GM12875 (cell line): ENCODE data around the gene LUZP1.

Source experiments
- H3K4me3 ChIP-seq: one replicate; pipeline ENCODE4 v1.5.1; 2011; ENCODE audit warnings: low read depth, low read length, control low read depth
- TF ChIP-seq, protein P1 (sequence below): IDR thresholded peaks from 2 replicates; pipeline ENCODE4 v1.5.1; 2011; ENCODE audit warnings: low read depth, mild to moderate bottlenecking, control low read depth, inconsistent platforms, low read length, moderate library complexity, borderline replicate concordance; ENCODE audit not compliant: insufficient read depth

The LUZP1 gene

DNA sequence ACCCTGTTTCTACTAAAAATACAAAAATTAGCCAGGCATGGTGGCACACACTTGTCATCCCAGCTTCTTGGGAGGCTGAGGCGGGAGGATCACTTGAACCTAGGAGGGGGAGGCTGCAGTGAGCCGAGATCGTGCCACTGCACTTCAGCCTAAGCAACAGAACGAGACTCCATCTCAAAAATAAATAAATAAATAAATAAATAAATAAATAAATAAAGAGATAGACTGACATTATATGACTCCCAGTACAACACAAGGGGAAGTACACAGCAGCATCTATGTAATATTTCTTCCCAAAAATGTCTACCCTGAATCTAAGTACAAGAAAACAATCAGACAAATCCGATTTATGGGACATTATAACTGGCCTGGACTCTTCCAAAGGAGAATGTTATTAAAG is 35.1 kb downstream of the LUZP1 start:
- no peak overlapping the region for H3K4me3 ChIP-seq
- TF ChIP-seq, protein P1, sequence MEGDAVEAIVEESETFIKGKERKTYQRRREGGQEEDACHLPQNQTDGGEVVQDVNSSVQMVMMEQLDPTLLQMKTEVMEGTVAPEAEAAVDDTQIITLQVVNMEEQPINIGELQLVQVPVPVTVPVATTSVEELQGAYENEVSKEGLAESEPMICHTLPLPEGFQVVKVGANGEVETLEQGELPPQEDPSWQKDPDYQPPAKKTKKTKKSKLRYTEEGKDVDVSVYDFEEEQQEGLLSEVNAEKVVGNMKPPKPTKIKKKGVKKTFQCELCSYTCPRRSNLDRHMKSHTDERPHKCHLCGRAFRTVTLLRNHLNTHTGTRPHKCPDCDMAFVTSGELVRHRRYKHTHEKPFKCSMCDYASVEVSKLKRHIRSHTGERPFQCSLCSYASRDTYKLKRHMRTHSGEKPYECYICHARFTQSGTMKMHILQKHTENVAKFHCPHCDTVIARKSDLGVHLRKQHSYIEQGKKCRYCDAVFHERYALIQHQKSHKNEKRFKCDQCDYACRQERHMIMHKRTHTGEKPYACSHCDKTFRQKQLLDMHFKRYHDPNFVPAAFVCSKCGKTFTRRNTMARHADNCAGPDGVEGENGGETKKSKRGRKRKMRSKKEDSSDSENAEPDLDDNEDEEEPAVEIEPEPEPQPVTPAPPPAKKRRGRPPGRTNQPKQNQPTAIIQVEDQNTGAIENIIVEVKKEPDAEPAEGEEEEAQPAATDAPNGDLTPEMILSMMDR, result no peak

DNA sequence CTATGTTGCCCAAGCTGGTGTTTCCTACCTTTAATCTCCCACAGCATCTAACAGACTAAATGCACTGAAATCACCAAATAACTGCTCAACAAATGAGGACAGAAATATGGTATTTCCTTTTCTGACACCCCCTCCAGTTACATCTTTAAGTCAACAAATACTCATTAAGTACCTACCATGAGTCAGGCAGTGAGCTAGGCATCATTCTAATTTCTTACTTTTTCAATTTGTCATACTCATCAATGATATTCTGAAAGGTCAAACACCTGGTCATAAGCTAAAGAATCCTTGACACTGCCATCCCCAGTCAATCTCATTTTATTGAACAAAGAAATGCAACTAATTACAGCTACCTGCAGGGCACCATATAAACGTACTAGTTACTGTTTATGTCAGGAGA is 36.6 kb downstream of the LUZP1 start:
- no peak overlapping the region for H3K4me3 ChIP-seq
- TF ChIP-seq, protein P1, result no peak

DNA sequence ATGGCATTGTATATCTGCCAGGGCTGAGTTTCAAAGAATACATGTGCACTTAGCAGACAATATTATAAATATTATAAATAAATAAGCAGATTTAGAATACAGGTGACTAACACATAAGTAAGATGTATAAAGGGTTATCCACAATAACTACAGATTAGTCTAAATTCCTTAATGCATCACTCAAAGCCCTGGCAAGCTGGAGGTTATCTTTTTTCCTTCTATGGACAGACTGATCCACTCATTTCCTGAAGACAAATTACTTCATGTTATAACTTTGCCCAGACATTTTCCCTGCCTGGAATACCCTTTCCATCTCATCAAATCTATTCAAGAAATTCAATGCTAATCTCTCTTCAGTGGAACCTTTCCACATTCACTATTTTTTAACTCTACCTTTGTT is 38.8 kb downstream of the LUZP1 start:
- TF ChIP-seq, protein P1, result no peak
- H3K4me3 ChIP-seq, result no peak overlapping the region

DNA sequence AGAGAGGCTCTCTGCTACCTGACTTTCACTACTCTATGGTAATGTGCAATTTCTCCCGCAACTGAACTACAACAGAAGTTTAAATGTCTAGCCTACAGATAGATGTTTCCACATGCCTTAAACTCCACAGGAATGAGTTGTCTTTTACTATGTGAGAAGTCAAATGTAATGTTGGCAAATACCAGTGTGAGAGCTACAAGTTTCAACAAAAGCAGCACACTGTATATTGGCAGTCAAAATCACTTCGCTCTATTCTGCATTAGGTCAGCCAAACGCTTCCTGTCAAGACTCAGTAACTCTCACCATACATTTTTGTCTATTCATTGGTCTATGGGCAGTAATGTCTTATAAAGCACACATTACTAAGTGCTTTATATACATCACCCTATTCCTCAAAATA is 41.9 kb downstream of the LUZP1 start:
- no peak overlapping the region for H3K4me3 ChIP-seq
- TF ChIP-seq, protein P1, result no peak

DNA sequence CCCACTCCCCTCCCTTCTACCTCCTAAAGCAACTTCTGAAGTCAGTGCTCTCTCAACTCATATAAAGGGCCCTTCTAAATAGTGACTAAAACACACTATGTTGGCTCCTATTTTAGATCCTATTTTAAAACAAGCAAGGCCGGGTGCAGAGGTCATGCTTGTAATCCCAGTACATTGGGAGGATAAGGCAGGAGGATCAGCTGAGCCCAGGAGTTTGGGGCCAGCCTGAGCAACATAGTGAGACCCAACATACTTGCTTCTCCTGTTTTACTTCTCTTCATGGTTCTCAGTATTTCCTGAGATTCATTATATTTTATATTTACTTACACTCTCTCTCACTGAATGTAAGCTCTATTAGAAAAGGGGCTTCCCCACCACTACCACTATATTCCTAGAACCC is 42.5 kb downstream of the LUZP1 start:
- TF ChIP-seq, protein P1, result no peak
- no peak overlapping the region for H3K4me3 ChIP-seq

DNA sequence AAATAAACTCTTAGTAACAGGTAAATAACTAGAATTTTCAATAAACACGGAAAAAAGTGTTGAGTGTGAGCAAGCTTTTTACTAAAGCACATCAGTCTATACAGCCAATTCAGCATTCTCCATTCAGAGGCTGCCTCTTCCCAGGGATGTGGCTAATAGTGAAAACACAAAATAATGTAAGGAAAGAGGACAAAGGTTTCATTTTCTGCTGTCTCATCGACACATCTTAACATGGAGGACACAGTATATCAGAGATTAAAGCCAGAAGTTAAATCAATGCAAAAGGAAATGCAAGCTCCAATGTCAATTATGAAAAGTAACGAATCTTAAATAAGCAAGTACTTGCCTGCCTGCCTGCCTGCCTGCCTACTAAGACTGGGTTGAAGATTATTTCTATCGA is 43.2 kb downstream of the LUZP1 start:
- no peak overlapping the region for H3K4me3 ChIP-seq
- TF ChIP-seq, protein P1, result no peak

DNA sequence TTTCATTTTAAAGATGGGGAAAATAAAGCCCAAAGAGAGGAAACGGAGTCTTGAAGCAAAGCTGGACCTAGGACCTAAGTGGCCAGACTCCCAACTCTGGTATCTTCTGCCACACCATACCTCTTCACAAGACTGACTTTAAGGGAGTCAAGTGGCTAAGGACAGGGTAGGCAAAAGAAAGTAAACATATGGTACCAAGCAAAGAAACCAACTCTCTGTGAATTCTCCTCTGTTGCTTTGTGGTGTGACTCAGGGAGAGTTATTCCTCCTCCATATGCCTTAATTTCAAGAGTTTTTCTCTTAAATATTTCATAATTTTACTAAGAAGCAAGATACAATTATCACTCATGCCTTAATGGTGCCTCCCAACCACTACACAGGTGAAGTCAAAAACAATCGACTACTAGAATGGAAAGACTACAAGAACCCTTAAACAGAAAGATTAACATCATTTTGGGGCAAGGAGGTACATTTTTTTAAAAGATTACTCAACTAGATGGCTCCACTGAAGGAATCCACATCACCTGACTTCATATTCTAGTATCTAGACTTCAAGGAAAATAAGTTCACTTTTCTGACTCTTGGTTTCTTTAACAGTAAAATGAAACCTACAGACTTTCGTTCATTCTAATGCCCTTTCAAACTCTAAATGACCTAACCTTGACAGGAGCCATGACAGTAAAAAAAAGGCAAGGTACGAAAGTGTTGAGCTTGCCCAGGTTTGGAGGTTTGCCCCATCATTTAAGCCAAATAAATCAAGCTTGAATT is 44.2 kb downstream of the LUZP1 start:
- no peak overlapping the region for H3K4me3 ChIP-seq
- TF ChIP-seq, protein P1, result no peak
